DMS53 treated with DMSO at 0.1 percent for 48 hours (cell line): ENCODE results near the gene TC2N.
"Not testable (repeated sequence)": the region's sequence is repeated elsewhere in the genome, so short reads cannot be mapped to it uniquely, and the experiment has no call there.

Source experiments
- DNase-seq: peaks from one replicate; lab custom pipeline; 2025; ENCODE audit not compliant: unreplicated experiment; lab: John Stamatoyannopoulos, UW

Gene TC2N

DNA sequence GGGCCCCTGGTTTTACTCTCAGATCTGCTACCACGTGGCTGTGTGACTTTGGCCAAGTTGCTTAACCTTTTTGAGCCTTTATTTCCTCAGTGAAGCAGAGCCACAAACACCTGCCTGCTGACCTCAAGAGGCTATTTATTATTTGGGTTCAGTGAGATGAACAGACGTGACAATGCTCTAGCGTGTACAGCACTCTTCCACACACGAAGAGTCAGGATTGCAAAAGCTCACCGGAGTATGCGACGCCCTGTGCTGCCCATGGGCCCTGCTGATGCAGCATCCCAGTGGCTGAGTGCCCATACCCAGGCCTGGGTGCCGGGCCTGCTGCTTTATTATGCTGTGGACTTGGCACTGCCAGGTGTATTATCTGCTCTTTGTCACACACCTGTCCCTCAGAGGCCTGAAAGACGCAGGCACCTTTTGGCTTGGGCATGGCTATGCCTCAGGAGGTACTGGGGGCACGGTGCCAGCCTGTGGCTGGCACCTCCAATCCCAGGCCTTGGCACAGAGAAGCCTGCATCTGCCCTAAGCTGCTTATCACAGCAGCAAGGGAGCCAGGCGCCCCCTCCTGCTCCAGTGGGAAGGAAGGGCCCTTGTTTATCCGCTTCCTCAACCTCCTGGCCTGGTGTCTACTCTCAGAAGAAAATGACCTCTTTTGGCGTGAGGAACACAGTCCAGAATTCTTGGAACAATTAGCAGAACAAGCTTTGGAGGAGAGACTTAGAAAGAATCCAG is 22.3 kb upstream of the TC2N start:
- DNase-seq: no peak

DNA sequence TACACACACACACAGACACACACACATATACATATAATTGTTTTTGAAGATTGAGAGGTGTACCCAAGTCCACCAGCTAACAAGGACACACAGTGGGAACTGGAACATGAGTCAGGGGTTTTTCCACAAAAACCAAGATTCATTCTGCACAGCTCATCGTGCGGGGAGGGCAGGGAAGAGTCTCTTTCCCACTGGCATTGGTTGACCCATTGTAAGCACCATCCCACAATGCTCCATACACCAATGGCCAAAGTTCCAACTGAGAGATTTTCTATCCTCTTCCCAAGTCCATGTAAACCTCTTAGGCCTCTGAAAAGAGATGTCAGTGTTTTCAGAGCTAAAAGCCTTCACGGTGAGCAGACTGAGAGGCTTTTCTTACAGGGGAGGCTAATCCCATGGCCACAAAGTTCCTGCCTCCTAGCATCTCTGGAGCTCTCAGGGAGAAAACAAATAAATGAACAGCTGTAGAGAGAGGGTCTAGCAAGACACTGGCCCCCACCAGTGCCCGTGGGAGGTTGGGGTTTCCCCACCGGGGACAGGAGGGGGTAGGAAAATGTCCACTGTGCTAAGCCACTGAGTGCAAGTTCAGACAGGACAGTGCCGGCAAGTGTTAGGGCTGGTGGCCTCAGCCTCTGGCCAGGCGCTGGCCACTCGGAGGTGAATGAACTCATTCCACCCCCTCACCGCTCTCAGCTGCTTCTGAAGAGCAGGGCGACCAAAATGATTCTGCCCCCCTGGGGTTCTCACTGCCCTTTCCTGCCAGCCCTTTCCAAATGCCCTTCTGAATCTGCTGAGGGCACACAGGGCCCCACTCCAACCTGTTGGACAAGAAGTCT is 21.5 kb upstream of the TC2N start:
- DNase-seq: no peak

DNA sequence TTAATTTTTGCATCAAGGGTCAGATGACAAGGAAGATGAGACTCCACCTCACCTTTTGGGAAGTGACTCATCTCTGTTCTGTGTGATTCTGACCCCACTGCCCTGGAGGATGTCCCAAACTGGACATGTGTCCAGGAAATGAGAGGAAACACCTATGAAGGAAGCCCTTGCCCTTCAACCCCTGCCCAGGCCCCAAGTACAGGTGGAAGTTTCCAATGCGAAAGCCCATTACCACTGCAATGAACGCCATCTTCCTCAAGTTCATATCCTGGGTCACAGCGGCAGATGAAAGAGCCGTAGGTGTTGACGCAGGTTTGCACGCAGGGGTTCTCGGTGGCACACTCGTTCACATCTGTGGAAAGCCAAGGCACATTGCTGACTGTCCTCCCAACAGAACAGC is 19.6 kb upstream of the TC2N start:
- no peak for DNase-seq

DNA sequence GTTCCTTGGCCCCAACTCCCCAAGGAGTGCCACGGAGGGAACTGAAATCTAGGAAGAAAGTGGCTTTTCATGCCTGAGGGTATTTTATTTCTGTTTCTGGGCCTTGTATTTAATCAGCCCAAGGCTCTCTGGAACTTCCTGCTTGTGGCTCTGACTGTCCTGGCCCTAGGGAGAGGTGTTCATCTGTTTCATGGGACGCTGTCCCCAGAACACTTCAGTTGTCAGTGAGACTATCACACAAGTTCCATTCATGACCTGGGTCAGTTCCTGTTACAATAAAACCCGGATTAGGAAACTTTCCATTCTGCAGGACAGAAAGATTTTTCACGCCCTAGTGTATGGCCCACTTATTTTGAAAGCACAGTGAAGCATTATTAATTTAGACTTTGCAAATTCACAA is 18.5 kb upstream of the TC2N start:
- no peak for DNase-seq

DNA sequence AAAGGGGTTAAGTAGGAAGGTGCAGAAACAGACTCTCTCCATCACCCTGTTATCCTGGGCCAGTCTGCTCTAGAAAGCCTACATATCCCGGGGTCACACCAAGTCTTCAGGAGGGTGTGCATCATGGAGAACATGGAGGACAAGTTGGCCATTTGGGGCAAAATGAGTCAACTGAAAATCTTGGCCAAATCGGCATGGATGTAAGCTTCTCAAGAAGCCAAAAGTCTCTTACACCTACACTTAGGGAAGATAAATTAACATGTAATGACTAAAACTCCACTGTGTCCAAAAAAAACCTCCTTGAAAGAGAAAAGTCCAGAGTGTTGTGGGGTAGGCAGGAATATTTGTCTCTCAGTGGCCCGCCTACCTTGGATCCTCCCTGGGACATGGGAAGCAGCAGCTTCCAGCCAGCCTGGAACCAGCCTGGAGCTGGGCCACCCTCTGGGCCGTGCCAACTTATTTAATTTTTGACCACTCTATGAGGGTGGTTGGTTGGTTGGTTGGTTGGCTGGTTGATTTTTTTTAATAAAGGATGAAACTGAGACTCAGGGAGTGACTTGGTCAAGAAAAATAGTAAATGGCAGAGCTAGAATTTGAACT is 17.9 kb upstream of the TC2N start:
- DNase-seq: no peak

- DNase-seq: no peak
Measured at GRCh38 chr14:91884664-91885063, 17.3 kb upstream of the TC2N start.

DNA sequence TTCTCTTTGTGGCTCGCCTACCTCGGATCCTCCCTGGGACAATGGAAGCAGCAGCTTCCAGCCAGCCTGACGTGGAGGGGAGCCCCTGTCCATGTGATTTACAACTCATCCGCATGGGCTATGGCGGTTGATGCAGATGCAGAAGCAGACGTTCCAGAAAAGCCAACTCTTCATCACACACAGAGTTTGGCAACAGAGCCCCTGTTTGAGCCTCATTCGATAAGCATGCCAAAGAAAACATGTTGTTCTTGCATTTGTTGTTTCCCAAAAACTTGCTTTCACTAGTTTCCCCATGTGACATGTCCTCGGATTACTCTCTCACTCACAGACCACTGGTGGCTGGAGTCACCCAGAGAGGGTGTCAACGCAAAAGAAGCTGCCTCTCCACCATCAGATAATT is 16.4 kb upstream of the TC2N start:
- DNase-seq: no peak

- no peak for DNase-seq
Measured at GRCh38 chr14:91882776-91883175, 15.4 kb upstream of the TC2N start.

GRCh38 chr14:91882369-91882768 is 15.0 kb upstream of the TC2N start:
- no peak for DNase-seq

GRCh38 chr14:91879196-91879595 is 11.9 kb upstream of the TC2N start:
- no peak for DNase-seq

- DNase-seq: no peak
Measured at GRCh38 chr14:91878274-91878673, 10.9 kb upstream of the TC2N start.

- no peak for DNase-seq
Measured at GRCh38 chr14:91877376-91877915, 10.1 kb upstream of the TC2N start.

GRCh38 chr14:91876492-91876891 is 9.2 kb upstream of the TC2N start:
- DNase-seq: no peak

- peak; percentile 53 for DNase-seq
Measured at GRCh38 chr14:91875525-91876286, 8.4 kb upstream of the TC2N start.

DNA sequence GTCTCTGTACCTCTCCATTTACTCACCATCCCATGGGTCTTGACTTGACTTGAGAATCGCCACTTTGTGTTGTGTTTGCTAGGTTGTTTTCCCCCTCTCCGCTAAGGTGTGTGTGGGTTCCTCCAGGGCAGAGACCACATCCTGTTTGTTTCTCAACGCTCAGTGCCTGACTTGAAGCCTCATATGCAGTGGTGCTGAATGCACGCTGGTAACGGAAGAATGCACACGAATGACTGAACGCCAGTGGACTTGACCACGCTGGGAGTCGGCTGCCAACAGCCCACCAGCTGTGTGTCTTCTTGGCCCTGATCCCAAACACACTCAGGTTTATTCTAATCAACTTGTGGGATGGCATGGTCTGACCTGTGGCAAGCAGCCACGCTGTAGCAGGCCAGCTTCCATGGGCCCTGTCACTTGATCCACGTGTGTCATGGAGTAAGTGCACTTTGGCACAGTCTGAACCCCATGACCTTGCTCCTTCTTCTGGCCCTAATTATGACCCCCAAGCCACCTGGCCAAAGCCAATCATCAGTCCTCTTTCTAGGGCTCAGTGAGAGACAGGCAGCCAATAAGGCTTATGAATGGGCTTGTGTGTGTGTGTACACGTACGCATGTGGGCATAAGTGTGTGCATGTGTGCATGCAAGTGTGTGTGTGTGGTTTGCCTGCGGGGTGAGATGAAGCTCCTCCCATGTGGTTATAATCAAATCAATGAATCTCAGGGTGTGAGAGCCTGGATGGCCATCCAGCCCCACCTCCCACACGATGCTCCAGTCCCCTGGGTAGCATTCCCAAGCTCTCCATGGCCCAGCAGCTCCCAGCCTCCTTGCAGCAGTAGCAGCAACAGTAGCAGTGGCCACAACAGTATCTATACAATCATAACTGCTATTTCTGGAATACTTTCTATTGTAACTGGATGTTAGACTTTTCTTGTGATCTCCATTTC is 6.4 kb upstream of the TC2N start:
- DNase-seq: no peak

- peak; percentile 7 for DNase-seq
Measured at GRCh38 chr14:91872517-91873470, 5.5 kb upstream of the TC2N start.

- no peak for DNase-seq
Measured at GRCh38 chr14:91872011-91872501, 4.7 kb upstream of the TC2N start.

DNA sequence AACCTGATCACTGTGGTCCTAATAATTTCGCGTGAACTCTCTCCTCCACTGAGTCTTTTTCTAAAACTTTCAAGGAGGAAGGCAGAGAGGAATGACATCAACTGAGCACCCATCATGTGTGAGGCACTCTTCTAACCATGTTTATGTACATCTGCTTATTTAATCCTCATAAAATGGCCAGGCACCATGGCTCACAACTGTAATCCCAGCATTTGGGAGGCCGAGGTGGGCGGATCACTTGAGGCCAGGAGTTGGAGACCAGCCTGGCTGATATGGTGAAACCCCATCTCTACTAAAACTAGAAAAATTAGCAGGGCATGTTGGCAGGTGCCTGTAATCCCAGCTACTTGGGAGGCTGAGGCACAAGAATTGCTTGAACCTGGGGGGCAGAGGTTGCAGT is 4.1 kb upstream of the TC2N start:
- DNase-seq: not testable (repeated sequence)

DNA sequence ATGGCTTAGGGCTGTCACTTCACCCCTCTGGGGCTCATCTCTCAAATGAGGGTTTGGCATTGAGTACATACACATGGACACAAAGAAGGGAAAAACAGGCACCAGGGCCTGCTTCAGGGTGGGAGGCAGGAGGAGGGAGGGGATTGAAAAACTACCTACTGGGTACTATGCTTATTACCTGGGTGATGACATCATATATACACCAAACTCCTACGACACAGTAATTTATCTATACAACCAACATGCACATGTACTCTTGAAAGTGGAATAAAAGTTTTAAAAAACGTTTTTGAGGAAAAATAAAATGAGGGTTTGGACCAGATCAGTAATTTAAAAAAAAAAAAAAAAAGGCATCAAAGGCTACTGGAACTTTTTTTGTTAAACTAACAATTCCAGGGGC is 3.6 kb upstream of the TC2N start:
- DNase-seq: no peak
